HG03378 (cell line): Measurements from ENCODE around the gene FITM1.

Experiments
- ATAC-seq: cut with Tn5 transposase; IDR thresholded peaks from one replicate; pipeline ENCODE4 v1.9.1; 2021; ENCODE audit warnings: mild to moderate bottlenecking, moderate library complexity; ENCODE audit not compliant: unreplicated experiment

Gene FITM1

DNA sequence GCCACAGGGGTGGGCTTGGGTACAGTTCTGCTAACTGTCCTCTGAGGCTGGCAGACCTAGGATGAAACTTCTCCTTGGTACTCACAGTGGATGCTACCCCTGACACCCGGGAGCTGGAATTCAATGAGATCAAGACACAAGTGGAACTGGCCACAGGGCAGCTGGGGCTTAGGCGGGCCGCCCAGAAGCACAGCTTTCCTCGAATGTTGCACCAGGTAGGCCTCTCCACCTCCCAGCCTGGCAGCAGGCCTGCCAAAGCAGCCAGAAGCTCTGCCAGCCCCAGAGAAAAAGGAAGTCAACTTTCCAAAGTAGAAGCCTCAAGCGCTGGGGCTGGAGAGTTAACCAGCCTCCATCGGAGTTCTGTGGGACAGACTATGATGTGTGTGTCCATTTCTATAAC lies 13.3 kb upstream of the FITM1 start:
- ATAC-seq = no peak

- no peak for ATAC-seq
Measured at GRCh38 chr14:24119691-24120090, 10.8 kb upstream of the FITM1 start.

DNA sequence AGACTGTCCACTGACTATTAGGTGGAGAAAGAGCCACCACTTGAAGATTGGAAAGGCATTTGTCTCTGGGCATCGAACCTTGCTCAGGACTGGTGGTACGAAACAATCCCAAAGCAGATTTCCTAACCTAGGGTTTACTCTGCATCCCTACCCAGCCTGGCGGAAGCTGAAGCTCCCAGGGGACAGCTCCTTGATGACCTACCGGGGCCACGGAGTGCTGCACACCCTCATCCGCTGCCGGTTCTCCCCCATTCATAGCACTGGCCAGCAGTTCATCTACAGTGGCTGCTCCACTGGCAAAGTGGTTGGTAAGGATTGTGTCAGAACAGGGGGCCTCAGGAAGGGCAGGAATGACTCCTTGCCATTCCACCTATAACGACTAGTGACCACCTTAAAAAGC lies 9.2 kb upstream of the FITM1 start:
- no peak for ATAC-seq

DNA sequence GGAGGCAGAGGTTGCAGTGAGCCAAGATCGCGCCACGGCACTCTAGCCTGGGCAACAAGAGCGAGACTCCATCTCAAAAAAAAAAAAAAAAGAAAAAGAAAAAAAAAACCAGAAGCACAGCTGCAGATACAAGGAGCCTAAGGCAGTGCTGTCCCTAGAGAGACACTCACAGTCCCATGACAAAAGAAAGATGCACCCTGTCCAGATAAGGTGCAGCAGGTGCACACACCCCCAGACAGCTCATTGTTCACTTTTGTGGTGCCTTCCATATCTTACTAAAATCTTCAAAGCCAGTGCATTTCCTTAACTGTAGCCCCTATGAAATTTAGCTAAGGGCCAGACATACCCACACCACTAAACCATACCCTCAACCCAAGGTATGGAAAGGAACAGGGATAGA lies 8.0 kb upstream of the FITM1 start:
- ATAC-seq = no peak

- no peak for ATAC-seq
Measured at GRCh38 chr14:24122898-24123297, 7.6 kb upstream of the FITM1 start.

DNA sequence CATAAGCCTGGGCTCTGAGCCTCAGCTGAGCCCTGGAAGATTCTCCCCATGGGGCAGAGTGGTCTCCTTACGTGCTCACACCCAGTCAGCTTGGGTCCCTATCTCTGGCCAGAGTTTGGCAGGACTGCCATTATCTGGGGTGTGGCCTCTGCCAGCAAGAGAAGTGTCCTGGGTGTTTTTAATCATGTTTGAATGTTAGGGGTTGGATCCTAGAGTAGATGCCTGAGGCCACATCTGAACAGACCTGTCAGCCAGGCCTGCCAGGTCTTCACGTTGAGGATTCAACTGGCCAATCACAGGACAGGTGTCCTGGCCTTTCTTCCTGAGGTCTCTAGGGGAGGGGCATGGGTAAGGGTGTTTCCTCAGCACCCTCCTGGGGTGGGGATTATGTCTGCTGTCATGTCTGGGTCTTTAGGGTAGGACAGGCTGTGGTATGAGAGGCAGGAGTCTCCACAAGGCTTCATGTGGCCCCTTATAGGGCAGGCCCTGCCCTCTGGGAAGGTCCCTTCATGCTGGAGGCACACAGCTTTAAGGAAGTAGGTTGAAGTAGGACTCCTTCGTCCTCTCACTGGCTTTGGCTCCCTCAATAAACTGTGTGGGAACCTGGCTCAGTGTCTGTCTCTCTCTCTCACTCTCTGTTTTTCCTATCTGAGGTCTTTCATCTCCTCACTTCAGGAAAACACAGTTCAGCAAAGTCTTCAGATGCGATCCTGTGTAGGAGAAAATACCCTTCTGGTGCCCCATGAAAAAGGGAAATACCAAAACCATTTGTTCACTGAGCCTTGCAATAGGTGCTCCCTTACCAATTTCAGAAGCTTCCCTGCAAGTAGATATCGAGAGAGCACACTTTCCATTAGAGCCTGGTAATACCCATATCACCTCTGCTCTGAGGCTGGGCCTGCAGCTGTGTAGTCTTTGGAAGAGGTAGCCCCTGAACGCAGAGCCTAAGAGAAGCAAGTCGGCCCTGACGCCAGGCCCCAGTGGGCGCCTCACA lies 6.7 kb upstream of the FITM1 start:
- no peak for ATAC-seq

DNA sequence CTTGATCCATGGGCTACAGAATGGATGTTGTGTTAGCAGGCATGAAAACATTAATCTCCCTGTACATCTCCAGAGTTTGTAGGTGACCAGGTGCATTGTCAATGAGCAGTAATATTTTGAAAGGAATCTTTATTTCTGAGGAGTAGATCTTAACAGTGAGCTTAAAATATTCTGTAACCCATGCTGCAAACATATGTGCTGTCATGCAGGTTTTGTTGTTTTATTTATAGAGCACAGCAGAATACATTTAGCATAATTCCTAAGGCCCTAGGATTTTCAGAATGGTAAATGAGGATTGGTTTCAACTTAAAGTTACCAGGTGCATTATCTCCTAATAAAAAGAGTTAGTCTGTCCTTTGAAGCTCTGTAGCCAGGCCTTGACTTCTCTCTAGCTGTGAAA lies 3.5 kb upstream of the FITM1 start:
- no peak for ATAC-seq

DNA sequence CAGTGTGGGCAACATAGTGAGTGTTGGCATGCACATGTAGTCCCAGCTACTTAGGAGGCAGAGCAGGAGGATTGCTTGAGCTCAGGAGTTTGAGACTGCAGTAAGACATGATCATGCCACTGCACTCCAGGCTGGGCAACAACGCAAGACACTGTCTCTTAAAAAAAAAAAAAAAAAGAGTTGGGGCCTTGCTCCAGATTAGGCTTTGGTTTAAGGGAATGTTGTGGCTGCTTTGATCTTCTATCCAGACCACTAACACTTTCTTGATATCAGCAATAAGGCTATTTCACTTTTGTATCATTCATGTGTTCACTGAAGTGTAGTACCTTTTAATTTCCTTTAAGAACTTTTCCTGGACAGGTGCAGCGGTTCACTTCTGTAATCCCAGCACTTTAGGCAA lies 2.8 kb upstream of the FITM1 start:
- ATAC-seq = no peak

- ATAC-seq = no peak
Measured at GRCh38 chr14:24129410-24129998, 955 bp upstream of the FITM1 start.

DNA sequence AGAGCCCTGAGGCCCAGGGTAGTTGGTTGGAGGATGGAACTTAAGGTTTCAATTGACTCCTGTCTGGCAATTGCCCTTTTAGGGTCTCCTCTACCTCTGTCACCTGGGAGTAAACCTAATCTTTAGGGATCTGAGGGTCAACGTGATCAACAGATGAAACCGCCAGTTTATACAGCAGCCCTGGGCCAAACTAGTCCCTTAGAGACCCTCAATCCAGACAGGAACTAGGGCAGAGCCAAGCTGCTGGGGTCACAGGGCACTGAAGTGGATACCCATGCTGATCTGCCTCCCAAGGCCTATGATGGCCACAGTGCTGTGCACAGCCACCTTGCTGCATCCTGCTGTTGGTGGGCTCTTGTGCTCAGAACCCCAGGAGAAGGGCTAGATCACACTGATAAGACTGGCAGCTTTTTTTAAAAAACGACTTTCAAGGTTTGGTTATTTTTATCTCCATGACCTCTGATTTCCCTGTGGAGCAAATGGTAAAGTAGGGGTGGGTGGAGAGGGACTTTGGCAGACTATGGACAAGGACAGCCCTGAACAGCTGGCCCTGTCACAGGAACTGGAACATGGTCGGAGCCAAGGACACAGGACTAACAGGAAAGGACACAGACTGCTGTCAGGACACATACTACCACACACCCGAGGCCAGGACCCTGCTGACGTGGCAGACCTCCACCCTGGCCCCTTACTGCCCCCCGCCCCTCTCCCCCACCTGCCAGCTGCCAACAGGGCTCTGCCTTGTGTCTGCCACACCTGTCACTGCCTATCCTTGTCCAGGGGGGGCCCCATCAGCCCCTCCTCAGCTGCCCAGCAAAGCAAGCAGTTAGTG lies 474 bp downstream of the FITM1 start:
- ATAC-seq = no peak

DNA sequence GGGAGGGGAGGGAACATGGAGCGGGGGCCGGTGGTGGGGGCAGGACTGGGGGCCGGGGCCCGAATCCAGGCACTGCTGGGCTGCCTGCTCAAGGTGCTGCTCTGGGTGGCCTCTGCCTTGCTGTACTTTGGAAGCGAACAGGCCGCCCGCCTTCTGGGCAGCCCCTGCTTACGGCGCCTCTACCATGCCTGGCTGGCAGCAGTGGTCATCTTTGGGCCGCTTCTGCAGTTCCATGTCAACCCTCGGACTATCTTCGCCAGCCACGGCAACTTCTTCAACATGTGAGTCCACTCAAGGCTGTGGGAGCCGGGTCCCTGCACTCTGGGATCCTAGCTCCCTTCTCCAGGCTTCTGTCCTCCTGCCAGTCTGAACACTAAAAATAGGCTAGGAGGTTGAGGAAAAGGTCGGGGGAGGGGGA lies 1.1 kb downstream of the FITM1 start:
- no peak for ATAC-seq

DNA sequence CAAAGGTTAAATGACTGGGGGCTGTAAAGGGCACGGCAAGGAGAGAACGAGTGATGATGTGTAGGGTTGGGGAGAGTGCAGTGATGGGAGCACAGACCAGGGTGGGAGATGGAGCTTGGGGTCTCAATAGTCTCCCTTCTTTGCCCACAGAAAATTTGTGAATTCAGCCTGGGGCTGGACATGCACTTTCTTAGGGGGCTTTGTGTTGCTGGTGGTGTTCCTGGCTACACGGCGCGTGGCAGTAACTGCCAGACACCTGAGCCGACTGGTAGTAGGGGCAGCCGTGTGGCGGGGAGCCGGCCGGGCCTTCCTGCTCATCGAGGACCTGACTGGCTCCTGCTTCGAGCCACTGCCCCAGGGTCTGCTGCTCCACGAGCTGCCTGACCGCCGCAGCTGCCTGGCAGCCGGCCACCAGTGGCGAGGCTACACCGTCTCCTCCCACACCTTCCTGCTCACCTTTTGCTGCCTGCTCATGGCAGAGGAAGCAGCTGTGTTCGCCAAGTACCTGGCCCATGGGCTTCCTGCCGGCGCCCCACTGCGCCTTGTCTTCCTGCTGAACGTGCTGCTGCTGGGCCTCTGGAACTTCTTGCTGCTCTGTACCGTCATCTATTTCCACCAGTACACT lies 1.7 kb downstream of the FITM1 start:
- ATAC-seq = no peak

- ATAC-seq = no peak
Measured at GRCh38 chr14:24132976-24133375, 2.5 kb downstream of the FITM1 start.

GRCh38 chr14:24133735-24134134 lies 3.3 kb downstream of the FITM1 start:
- no peak for ATAC-seq

GRCh38 chr14:24135584-24135833 lies 5.0 kb downstream of the FITM1 start:
- ATAC-seq = peak; percentile 5

DNA sequence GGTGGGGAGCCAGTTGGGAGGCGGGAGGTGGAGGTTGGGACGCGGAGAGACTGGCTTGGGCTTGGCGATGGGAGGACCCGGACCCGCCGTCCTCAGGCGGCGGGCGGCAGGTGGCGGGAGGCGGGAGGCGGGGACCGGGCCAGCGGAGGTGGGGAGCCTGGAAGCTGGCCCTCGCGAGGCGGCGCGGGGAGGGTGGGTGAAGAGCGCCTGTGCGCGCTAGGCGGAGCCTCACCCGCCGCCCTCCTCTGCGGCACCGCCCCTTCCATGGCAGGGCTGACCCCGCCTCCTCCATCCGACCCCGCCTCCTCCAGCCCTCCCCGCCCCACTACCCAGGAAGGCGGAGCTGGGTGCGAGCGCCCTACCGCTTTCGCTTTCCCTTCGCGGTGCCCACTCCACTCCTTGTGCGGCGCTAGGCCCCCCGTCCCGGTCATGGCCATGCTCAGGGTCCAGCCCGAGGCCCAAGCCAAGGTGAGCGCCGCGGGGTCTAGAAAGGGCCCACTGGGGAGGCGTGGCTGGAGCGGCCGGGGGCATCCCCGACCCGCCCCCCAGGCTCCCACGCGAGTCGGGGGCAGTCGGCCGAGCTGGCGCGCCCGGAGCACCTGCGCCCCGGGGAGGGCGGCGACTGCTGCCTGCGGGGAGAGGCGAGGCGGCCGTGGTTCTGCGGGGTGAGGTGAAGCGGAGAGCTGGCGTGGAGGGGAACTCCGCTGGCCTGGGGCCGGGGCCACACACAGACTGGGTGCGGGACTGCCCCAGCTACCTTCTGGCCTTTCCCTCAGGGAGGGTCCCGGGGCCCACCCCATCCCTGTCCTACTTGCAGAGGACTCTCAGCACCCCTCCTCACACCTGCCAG lies 5.6 kb downstream of the FITM1 start, which contains the start of gene PSME1:
TSS of gene PSME1 (plus strand) at position 361 of the 850 bp plus-strand sequence. CDS start at position 430, 69 bp downstream.
- peak; percentile 57 for ATAC-seq

GRCh38 chr14:24136684-24137528 lies 6.4 kb downstream of the FITM1 start:
- ATAC-seq = no peak

DNA sequence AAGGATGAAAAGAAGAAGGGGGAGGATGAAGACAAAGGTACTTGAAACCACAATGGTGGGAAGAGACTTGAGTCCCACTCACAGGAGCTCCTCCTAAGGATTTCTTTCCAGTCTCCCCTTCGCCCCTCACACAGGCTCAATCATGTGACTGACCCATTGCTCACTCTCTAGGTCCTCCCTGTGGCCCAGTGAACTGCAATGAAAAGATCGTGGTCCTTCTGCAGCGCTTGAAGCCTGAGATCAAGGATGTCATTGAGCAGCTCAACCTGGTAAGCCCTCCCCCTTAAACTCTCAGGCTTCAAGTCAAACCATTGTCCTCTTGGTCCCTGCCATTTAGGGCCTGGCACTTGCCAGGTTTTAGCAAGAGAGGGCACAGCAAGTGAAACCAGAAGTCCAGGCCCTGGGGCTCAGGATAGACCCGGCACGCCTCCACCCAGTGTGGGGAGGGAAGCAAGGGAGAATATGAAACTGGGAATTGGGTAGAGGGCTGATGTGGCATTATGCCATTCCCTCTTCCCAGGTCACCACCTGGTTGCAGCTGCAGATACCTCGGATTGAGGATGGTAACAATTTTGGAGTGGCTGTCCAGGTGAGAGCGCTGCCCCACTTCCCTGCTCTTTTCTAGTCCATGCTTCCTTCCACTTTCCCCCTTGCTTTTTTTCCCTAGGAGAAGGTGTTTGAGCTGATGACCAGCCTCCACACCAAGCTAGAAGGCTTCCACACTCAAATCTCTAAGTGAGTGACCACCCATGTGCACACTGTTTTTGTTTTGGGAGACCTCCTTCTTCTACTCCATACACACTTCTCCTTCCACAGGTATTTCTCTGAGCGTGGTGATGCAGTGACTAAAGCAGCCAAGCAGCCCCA lies 7.3 kb downstream of the FITM1 start:
- no peak for ATAC-seq
